T-cell (primary cell): ENCODE measurements around the gene ESPNL. TPM values are rescaled to one million over a fixed set of nuclear protein-coding genes. Genes with fewer than 3 reads are reported as not detected.

Source experiments
- ATAC-seq, 4 experiments: fragments of 200-7000 bp in 3 of 4; fragments of 150-1000 bp in 1 of 4; cut with Tn5 transposase; replicated peaks in 1 of 4; 1 replicate in 3 of 4; 2 replicates in 1 of 4; pipeline ENCODE4 v1.10.0; 2021; ENCODE audit warnings: moderate library complexity in 3 of 4, mild to moderate bottlenecking in 2 of 4, moderate number of reproducible peaks in 1 of 4
- CTCF ChIA-PET, 2 donors: fragments of 300-600 bp; sonication (Branson Sonifier 250); formaldehyde crosslinking; loops; one replicate each; lab custom pipeline; 2022; ENCODE audit warnings: antibody characterized with exemption in 2 of 2; lab: Charles Lee
- POLR2A ChIA-PET, 2 donors: fragments of 300-600 bp; sonication (Branson Sonifier 250); formaldehyde crosslinking; loops; one replicate each; lab custom pipeline; 2022; ENCODE audit warnings: antibody characterized with exemption in 2 of 2; lab: Charles Lee
- DNase-seq, 35 experiments: peaks; one replicate each; pipeline versions ENCODE4 v3.0.0 to v3.0.0-alpha.2; 2013 to 2023
- H3K27ac ChIP-seq: one replicate; pipeline ENCODE4 v1.5.1; 2013; ENCODE audit warnings: low read length
- H3K27me3 ChIP-seq, 2 experiments: replicated peaks in 1 of 2; 1 replicate in 1 of 2; 2 replicates in 1 of 2; pipeline versions ENCODE4 v1.6.1 to v1.7.0; 2013; ENCODE audit warnings: low read length in 1 of 2, mixed read lengths in 1 of 2; ENCODE audit not compliant: control insufficient read depth in 2 of 2, insufficient read depth in 2 of 2; ENCODE audit errors: extremely low read depth in 1 of 2
- H3K36me3 ChIP-seq, 2 donors: 1 replicate in 1 of 2; 2 replicates in 1 of 2; pipeline versions ENCODE4 v1.6.1 to v1.7.0; 2013; ENCODE audit warnings: low read length in 1 of 2; ENCODE audit not compliant: control insufficient read depth in 2 of 2, insufficient read depth in 1 of 2; ENCODE audit errors: extremely low read depth in 1 of 2
- H3K4me1 ChIP-seq, 2 experiments: 1 replicate in 1 of 2; 2 replicates in 1 of 2; pipeline versions ENCODE4 v1.6.1 to v1.7.0; 2013; ENCODE audit warnings: low read length in 2 of 2, mixed read lengths in 1 of 2; ENCODE audit not compliant: insufficient read depth in 2 of 2, control insufficient read depth in 1 of 2; ENCODE audit errors: extremely low read depth in 1 of 2
- H3K4me3 ChIP-seq, 2 donors: 1 replicate in 1 of 2; 2 replicates in 1 of 2; pipeline versions ENCODE4 v1.5.1 to v1.7.0; 2013; ENCODE audit warnings: mild to moderate bottlenecking in 2 of 2, low read length in 1 of 2, moderate library complexity in 1 of 2; ENCODE audit not compliant: control insufficient read depth in 1 of 2; ENCODE audit errors: extremely low read depth in 1 of 2
- H3K9me3 ChIP-seq: 2 replicates; pipeline ENCODE4 v1.7.0; 2013
- H3K27ac Mint-ChIP-seq, 2 donors: one replicate each; pipeline ENCODE4 v1.8.0; 2020 to 2021; ENCODE audit warnings: mild to moderate bottlenecking in 2 of 2, mixed read lengths in 2 of 2
- H3K27me3 Mint-ChIP-seq, 2 donors: one replicate each; pipeline ENCODE4 v1.8.0; 2021 to 2022; ENCODE audit warnings: mixed read lengths in 2 of 2
- H3K36me3 Mint-ChIP-seq: one replicate; pipeline ENCODE4 v1.8.0; 2021; ENCODE audit warnings: mixed read lengths
- H3K4me1 Mint-ChIP-seq, 3 donors: one replicate each; pipeline ENCODE4 v1.8.0; 2020 to 2022; ENCODE audit warnings: mixed read lengths in 3 of 3, mild to moderate bottlenecking in 1 of 3
- H3K4me3 Mint-ChIP-seq, 3 donors: one replicate each; pipeline ENCODE4 v1.8.0; 2020 to 2022; ENCODE audit warnings: mild to moderate bottlenecking in 3 of 3, mixed read lengths in 3 of 3, moderate library complexity in 3 of 3
- H3K9me3 Mint-ChIP-seq, 3 donors: one replicate each; pipeline ENCODE4 v1.8.0; 2020 to 2022; ENCODE audit warnings: mixed read lengths in 3 of 3
- WGBS: methylation state at CpG from one replicate; pipeline ENCODE4 v1.1.5; 2013; ENCODE audit warnings: missing lambda C conversion rate; ENCODE audit not compliant: insufficient coverage; 5-methylcytosine and 5-hydroxymethylcytosine counted together
- total RNA-seq, 35 experiments: library from RNA in 6 of 35; stranded (reverse) in 6 of 35; fragments of 120-200 nt in 1 of 35; gene quantifications; one replicate each; pipeline versions ENCODE4 v1.2.1 to v1.2.4 and lab custom pipeline; 2013 to 2026

The ESPNL gene
- total RNA-seq, 5 donors from 2014 or later (not counting 1 experiment from before 2014, with no cell fraction given) = 0.10 to 0.44 (median 0.25) TPM; not detected in 2

GRCh38 chr2:238180554-238180953, 80.4 kb downstream of the ESPNL start:
- no peaks in the 10 kb centered on the region for H3K27me3 Mint-ChIP-seq
- peaks cover 81% of the 10 kb centered on the region for H3K36me3 Mint-ChIP-seq
- H3K4me3 Mint-ChIP-seq = no peak overlapping the region
- Histone ChIP-seq H3K9me3 (no peaks in the 10 kb centered on the region), H3K4me3 (no peak overlapping the region), H3K4me1 (peaks cover 0 to 5% of the 10 kb centered on the region in 2 experiments), H3K27ac (no peak overlapping the region), H3K36me3 (peaks cover 21 to 93% of the 10 kb centered on the region in 2 donors), H3K27me3 (no peaks in the 10 kb centered on the region)
- H3K4me1 Mint-ChIP-seq = peaks cover 2 to 8% (median 4%) of the 10 kb centered on the region in 3 donors
- H3K9me3 Mint-ChIP-seq = no peaks in the 10 kb centered on the region
- ATAC-seq (no peak), DNase-seq (no peak)
- CTCF ChIA-PET = no interaction called here
- 96% methylated on average over 5 of the region's 5 CpGs for WGBS
- POLR2A ChIA-PET = no interaction called here
- no peak overlapping the region for H3K27ac Mint-ChIP-seq

- no peaks in the 10 kb centered on the region for H3K9me3 ChIP-seq
- DNase-seq = no peak
- WGBS = 96% methylated on average over 5 of the region's 6 CpGs
- H3K36me3 Mint-ChIP-seq = peaks cover 81% of the 10 kb centered on the region
- peaks cover 0 to 10% (median 2%) of the 10 kb centered on the region in 3 donors for H3K4me1 Mint-ChIP-seq
- no peak overlapping the region for H3K4me3 Mint-ChIP-seq
- peaks cover 21 to 98% of the 10 kb centered on the region in 2 donors for H3K36me3 ChIP-seq
- POLR2A ChIA-PET = no interaction called here
- no peaks in the 10 kb centered on the region for H3K27me3 Mint-ChIP-seq
- H3K4me3 ChIP-seq = no peak overlapping the region
- H3K27me3 ChIP-seq = no peaks in the 10 kb centered on the region
- no peak overlapping the region for H3K27ac ChIP-seq
- H3K27ac Mint-ChIP-seq = no peak overlapping the region
- ATAC-seq = no peak
- H3K4me1 ChIP-seq = peaks cover 0 to 11% of the 10 kb centered on the region in 2 experiments
- H3K9me3 Mint-ChIP-seq = no peaks in the 10 kb centered on the region
- CTCF ChIA-PET = no interaction called here
Observed at GRCh38 chr2:238182362-238182761, 82.2 kb downstream of the ESPNL start.

Other genes starting within 250 kb of the ESPNL start
- gene RAMP1, start 240.7 kb upstream of the ESPNL start, total RNA-seq = 1 to 10 TPM in 2 of 5 donors, under 1 TPM in 2, not detected in 1; 0.61 to 1.1 (median 0.95) TPM
- gene UBE2F, start 133.3 kb upstream of the ESPNL start, total RNA-seq = 10 to 100 TPM; 35.1 to 53.6 (median 37.3) TPM
- gene SCLY, start 39.3 kb upstream of the ESPNL start, total RNA-seq = 10 to 100 TPM; 19.2 to 30.0 (median 25.2) TPM
- not detected for gene KLHL30, start 38.3 kb downstream of the ESPNL start, total RNA-seq
- gene ERFE, start 58.6 kb downstream of the ESPNL start, total RNA-seq = not detected
- 100 to 1,000 TPM in 2 of 5 donors, 10 to 100 TPM in 3; 72.8 to 120 (median 76.3) TPM for gene ILKAP, start 103.4 kb downstream of the ESPNL start, total RNA-seq
- 1 to 10 TPM; 1.7 to 3.6 (median 2.7) TPM for gene HES6, start 139.7 kb downstream of the ESPNL start, total RNA-seq
- 10 to 100 TPM in 4 of 5 donors, 1 to 10 TPM in 1; 9.3 to 24.5 (median 13.0) TPM for gene PER2, start 188.3 kb downstream of the ESPNL start, total RNA-seq
- 10 to 100 TPM in 3 of 5 donors, 1 to 10 TPM in 2; 6.3 to 12.1 (median 11.8) TPM for gene TRAF3IP1, start 220.2 kb downstream of the ESPNL start, total RNA-seq